ENCODE results near the gene NME3. TPM values are rescaled to one million over a fixed set of nuclear protein-coding genes. Genes with fewer than 3 reads are reported as not detected.

Gene NME3
- total and polyA plus RNA-seq, 2 of the 13 experiments (the other 11 are each of a cell fraction or from before 2014, with no cell fraction given): 10.4 to 15.9 TPM

GRCh38 chr16:1782408-1783264 is 11.3 kb upstream of the NME3 start, which contains the start of the genes NUBP2 and SPSB3 (continued):
- peak; percentile 56; the same call in 1 of the 2 replicates for TF ChIP-seq DMAP1 (CRISPR knock-in tag; IDR thresholded peaks at IDR 0.05)
- TF ChIP-seq CEBPB (IDR thresholded peaks at IDR 0.05; ENCODE audit: borderline replicate concordance, low read depth, low read length): no peak
- TF ChIP-seq, protein P1, sequence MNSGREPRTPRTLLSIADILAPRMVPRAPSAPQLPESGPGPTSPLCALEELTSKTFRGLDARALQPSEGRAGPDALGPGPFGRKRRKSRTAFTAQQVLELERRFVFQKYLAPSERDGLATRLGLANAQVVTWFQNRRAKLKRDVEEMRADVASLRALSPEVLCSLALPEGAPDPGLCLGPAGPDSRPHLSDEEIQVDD (CRISPR knock-in tag; IDR thresholded peaks at IDR 0.05; ENCODE audit: borderline replicate concordance): peak; percentile 37; the same call in 1 of the 2 replicates
- TF ChIP-seq ZNF839 (CRISPR knock-in tag; IDR thresholded peaks at IDR 0.05; ENCODE audit: borderline replicate concordance): no peak
- 0 out of 2 replicates have a peak, but pooled peaks have one; percentile 49 for TF ChIP-seq ZNF713 (CRISPR knock-in tag; IDR thresholded peaks at IDR 0.05)
- 0 out of 2 replicates have a peak, but pooled peaks have one; percentile 56 for TF ChIP-seq SMAD1 (CRISPR knock-in tag; IDR thresholded peaks at IDR 0.05; ENCODE audit: borderline replicate concordance, low read depth)
- peak; percentile 90 for TF ChIP-seq YEATS2 (CRISPR knock-in tag; IDR thresholded peaks at IDR 0.05; ENCODE audit: borderline replicate concordance)
- peak; percentile 7; the same call in 1 of the 2 replicates for TF ChIP-seq MED1 (CRISPR knock-in tag; IDR thresholded peaks at IDR 0.05)
- TF ChIP-seq FOXA3 (CRISPR knock-in tag; IDR thresholded peaks at IDR 0.05): 0 out of 2 replicates have a peak, but pooled peaks have one; percentile 41
- TF ChIP-seq ZNF260 (CRISPR knock-in tag; IDR thresholded peaks at IDR 0.05; ENCODE audit: borderline replicate concordance, low read depth): no peak
- TF ChIP-seq ZNF678 (CRISPR knock-in tag; IDR thresholded peaks at IDR 0.05): no peak
- peak; percentile 93 for TF ChIP-seq PHF20 (CRISPR knock-in tag; IDR thresholded peaks at IDR 0.05)
- TF ChIP-seq SP4 (CRISPR knock-in tag; IDR thresholded peaks at IDR 0.05): peak; percentile 88
- TF ChIP-seq MAZ (IDR thresholded peaks at IDR 0.05; ENCODE audit: borderline replicate concordance, low read depth, low read length): peak; percentile 74; the same call in 1 of the 2 replicates
- TF ChIP-seq MAZ (CRISPR knock-in tag; IDR thresholded peaks at IDR 0.05; ENCODE audit: low read depth): peak; percentile 80
- TF ChIP-seq, protein P2, sequence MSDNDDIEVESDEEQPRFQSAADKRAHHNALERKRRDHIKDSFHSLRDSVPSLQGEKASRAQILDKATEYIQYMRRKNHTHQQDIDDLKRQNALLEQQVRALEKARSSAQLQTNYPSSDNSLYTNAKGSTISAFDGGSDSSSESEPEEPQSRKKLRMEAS (IDR thresholded peaks at IDR 0.05): peak; percentile 18
- peak; percentile 53; the same call in 1 of the 2 replicates for TF ChIP-seq MXD4 (CRISPR knock-in tag; IDR thresholded peaks at IDR 0.05)
- no peak for TF ChIP-seq MBD4 (IDR thresholded peaks at IDR 0.05; ENCODE audit: borderline replicate concordance, low read length)
- peak; percentile 38; the same call in 1 of the 2 replicates for TF ChIP-seq ZNF574 (CRISPR knock-in tag; IDR thresholded peaks at IDR 0.05)
- TF ChIP-seq, protein P3, sequence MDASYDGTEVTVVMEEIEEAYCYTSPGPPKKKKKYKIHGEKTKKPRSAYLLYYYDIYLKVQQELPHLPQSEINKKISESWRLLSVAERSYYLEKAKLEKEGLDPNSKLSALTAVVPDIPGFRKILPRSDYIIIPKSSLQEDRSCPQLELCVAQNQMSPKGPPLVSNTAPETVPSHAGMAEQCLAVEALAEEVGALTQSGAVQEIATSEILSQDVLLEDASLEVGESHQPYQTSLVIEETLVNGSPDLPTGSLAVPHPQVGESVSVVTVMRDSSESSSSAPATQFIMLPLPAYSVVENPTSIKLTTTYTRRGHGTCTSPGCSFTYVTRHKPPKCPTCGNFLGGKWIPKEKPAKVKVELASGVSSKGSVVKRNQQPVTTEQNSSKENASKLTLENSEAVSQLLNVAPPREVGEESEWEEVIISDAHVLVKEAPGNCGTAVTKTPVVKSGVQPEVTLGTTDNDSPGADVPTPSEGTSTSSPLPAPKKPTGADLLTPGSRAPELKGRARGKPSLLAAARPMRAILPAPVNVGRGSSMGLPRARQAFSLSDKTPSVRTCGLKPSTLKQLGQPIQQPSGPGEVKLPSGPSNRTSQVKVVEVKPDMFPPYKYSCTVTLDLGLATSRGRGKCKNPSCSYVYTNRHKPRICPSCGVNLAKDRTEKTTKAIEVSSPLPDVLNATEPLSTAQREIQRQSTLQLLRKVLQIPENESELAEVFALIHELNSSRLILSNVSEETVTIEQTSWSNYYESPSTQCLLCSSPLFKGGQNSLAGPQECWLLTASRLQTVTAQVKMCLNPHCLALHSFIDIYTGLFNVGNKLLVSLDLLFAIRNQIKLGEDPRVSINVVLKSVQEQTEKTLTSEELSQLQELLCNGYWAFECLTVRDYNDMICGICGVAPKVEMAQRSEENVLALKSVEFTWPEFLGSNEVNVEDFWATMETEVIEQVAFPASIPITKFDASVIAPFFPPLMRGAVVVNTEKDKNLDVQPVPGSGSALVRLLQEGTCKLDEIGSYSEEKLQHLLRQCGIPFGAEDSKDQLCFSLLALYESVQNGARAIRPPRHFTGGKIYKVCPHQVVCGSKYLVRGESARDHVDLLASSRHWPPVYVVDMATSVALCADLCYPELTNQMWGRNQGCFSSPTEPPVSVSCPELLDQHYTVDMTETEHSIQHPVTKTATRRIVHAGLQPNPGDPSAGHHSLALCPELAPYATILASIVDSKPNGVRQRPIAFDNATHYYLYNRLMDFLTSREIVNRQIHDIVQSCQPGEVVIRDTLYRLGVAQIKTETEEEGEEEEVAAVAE (CRISPR knock-in tag; IDR thresholded peaks at IDR 0.05; ENCODE audit: borderline replicate concordance): peak; percentile 59; the same call in 1 of the 2 replicates

Data from HepG2 (cell line).